Uterus (tissue), 2 donors: ENCODE data around the gene CDHR1.

Source experiments
- CTCF ChIP-seq, 4 experiments: fragments of 200-600 bp in 2 of 4; fragments of 450-650 bp in 2 of 4; sonication (generic) in 2 of 4; IDR thresholded peaks; one replicate each; pipeline ENCODE4 v1.5.1; 2016 to 2019; ENCODE audit warnings: antibody characterized with exemption in 4 of 4, mild to moderate bottlenecking in 2 of 4, moderate library complexity in 1 of 4
- POLR2A ChIP-seq, 2 donors: fragments of 450-650 bp; IDR thresholded peaks; one replicate each; pipeline ENCODE4 v1.6.1; 2016; ENCODE audit warnings: antibody characterized with exemption in 2 of 2, mild to moderate bottlenecking in 1 of 2, moderate library complexity in 1 of 2

GRCh38 chr10:84217746-84218145 lies 23.4 kb downstream of the CDHR1 start:
- TF ChIP-seq CTCF (IDR thresholded peaks at IDR 0.05), result no peak
- no peak for TF ChIP-seq POLR2A (IDR thresholded peaks at IDR 0.05)
